SK-N-SH treated with all-trans-retinoic acid at 6 μM for 48 hours (cell line): Measurements from ENCODE around the gene MGAT3.

Experiments used
- ATAC-seq: fragments of 200-7000 bp; cut with Tn5 transposase; 3 replicates; pipeline ENCODE4 v1.9.1; 2020; ENCODE audit warnings: mild to moderate bottlenecking, moderate library complexity
- ARNTL ChIP-seq: fragments of 450-650 bp; formaldehyde crosslinking; IDR thresholded peaks from 2 replicates; pipeline ENCODE4 v1.5.0; 2020; ENCODE audit warnings: low read depth, mild to moderate bottlenecking, moderate library complexity, borderline replicate concordance
- BACH2 ChIP-seq: fragments of 250-450 bp; sonication (Bioruptor Pico); IDR thresholded peaks from 2 replicates; pipeline ENCODE4 v1.9.0; 2021; ENCODE audit warnings: mild to moderate bottlenecking, borderline replicate concordance
- CREB5 ChIP-seq: fragments of 250-450 bp; sonication (Bioruptor Pico); IDR thresholded peaks from 2 replicates; pipeline ENCODE4 v1.5.1; 2020; ENCODE audit warnings: low read depth, mild to moderate bottlenecking, moderate library complexity
- CSDC2 ChIP-seq: fragments of 250-450 bp; sonication (Bioruptor Pico); IDR thresholded peaks from 2 replicates; pipeline ENCODE4 v1.5.0; 2020; ENCODE audit warnings: mild to moderate bottlenecking, moderate library complexity
- CSRNP3 ChIP-seq: fragments of 250-450 bp; sonication (Bioruptor Pico); IDR thresholded peaks from 2 replicates; pipeline ENCODE4 v1.5.1; 2021; ENCODE audit warnings: mild to moderate bottlenecking, moderate library complexity
- ESRRG ChIP-seq: fragments of 250-450 bp; sonication (Bioruptor Pico); IDR thresholded peaks from 2 replicates; pipeline ENCODE4 v1.6.1; 2021; ENCODE audit warnings: mild to moderate bottlenecking
- GLIS3 ChIP-seq: fragments of 250-450 bp; sonication (Bioruptor Pico); IDR thresholded peaks from 2 replicates; pipeline ENCODE4 v1.5.0; 2020; ENCODE audit warnings: mild to moderate bottlenecking, moderate library complexity
- PATZ1 ChIP-seq: fragments of 250-450 bp; sonication (Bioruptor Pico); IDR thresholded peaks from 2 replicates; pipeline ENCODE4 v1.8.0; 2020; ENCODE audit warnings: mild to moderate bottlenecking, moderate library complexity, borderline replicate concordance
- POU6F1 ChIP-seq: fragments of 250-450 bp; sonication (Bioruptor Pico); IDR thresholded peaks from 2 replicates; pipeline ENCODE4 v1.8.0; 2021; ENCODE audit warnings: low read depth, mild to moderate bottlenecking, moderate library complexity, borderline replicate concordance
- RARB ChIP-seq: fragments of 250-450 bp; sonication (Bioruptor Pico); IDR thresholded peaks from 2 replicates; pipeline ENCODE4 v1.8.0; 2021; ENCODE audit warnings: mild to moderate bottlenecking, moderate library complexity
- SNAI2 ChIP-seq: fragments of 250-450 bp; sonication (Bioruptor Pico); IDR thresholded peaks from 2 replicates; pipeline ENCODE4 v1.5.0; 2020; ENCODE audit warnings: mild to moderate bottlenecking, moderate library complexity
- TCF4 ChIP-seq: fragments of 250-450 bp; sonication (Bioruptor Pico); IDR thresholded peaks from 2 replicates; pipeline ENCODE4 v1.8.0; 2021; ENCODE audit warnings: mild to moderate bottlenecking, moderate library complexity, borderline replicate concordance
- TOX ChIP-seq: fragments of 250-450 bp; sonication (Bioruptor Pico); IDR thresholded peaks from 2 replicates; pipeline ENCODE4 v1.8.0; 2021; ENCODE audit warnings: mild to moderate bottlenecking, moderate library complexity, borderline replicate concordance
- ZC3H10 ChIP-seq: fragments of 250-450 bp; sonication (Bioruptor Pico); IDR thresholded peaks from 2 replicates; pipeline ENCODE4 v1.5.1; 2021; ENCODE audit warnings: mild to moderate bottlenecking, moderate library complexity
- ZFP30 ChIP-seq: fragments of 450-650 bp; formaldehyde crosslinking; IDR thresholded peaks from 2 replicates; pipeline ENCODE4 v1.5.0; 2022; ENCODE audit warnings: mild to moderate bottlenecking, moderate library complexity
- ZNF70 ChIP-seq: fragments of 450-650 bp; formaldehyde crosslinking; IDR thresholded peaks from 2 replicates; pipeline ENCODE4 v1.5.0; 2020; ENCODE audit warnings: mild to moderate bottlenecking, moderate library complexity
- ZNF8 ChIP-seq: fragments of 450-650 bp; formaldehyde crosslinking; IDR thresholded peaks from 2 replicates; pipeline ENCODE4 v1.5.0; 2020; ENCODE audit warnings: mild to moderate bottlenecking, moderate library complexity

Gene MGAT3

GRCh38 chr22:39473851-39474250 is 17.0 kb downstream of the MGAT3 start:
- no peak for ATAC-seq

GRCh38 chr22:39474351-39475111 is 17.7 kb downstream of the MGAT3 start:
- no peak for ATAC-seq
- TF ChIP-seq CREB5, result no peak
- no peak for TF ChIP-seq GLIS3
- no peak for TF ChIP-seq ZC3H10 (CRISPR knock-in tag)
- TF ChIP-seq ZFP30 (CRISPR knock-in tag), result no peak
- TF ChIP-seq PATZ1 (CRISPR knock-in tag), result no peak
- TF ChIP-seq POU6F1, result no peak
- TF ChIP-seq CSDC2 (CRISPR knock-in tag), result no peak
- no peak for TF ChIP-seq ESRRG (CRISPR knock-in tag)
- TF ChIP-seq RARB (CRISPR knock-in tag), result no peak
- no peak for TF ChIP-seq ARNTL (CRISPR knock-in tag)

More at GRCh38 chr22:39473851-39474250, 17.0 kb downstream of the MGAT3 start:
- TF ChIP-seq CREB5, result no peak
- TF ChIP-seq SNAI2 (CRISPR knock-in tag), result no peak

- no peak for TF ChIP-seq ESRRG (CRISPR knock-in tag)
- TF ChIP-seq ZNF8, result no peak
- TF ChIP-seq TOX (CRISPR knock-in tag), result no peak
- no peak for TF ChIP-seq TCF4
- no peak for TF ChIP-seq PATZ1 (CRISPR knock-in tag)
- no peak for TF ChIP-seq CSRNP3 (CRISPR knock-in tag)
- TF ChIP-seq BACH2, result no peak
- no peak for TF ChIP-seq RARB (CRISPR knock-in tag)
- TF ChIP-seq ARNTL (CRISPR knock-in tag), result no peak
- no peak for TF ChIP-seq POU6F1
- TF ChIP-seq ZNF70, result no peak
- no peak for ATAC-seq
These were observed 18.5 kb downstream of the MGAT3 start for GRCh38 chr22:39475337-39475736.
